Endothelial cell of umbilical vein (primary cell): ENCODE data around the gene TKTL2. TPM values are rescaled to one million over a fixed set of nuclear protein-coding genes. Genes with fewer than 3 reads are reported as not detected.
A peak's percentile ranks its signal among the peaks of the same experiment; 100 is the strongest.

Experiments
- Bru-seq: library from RNA; stranded (reverse); fragments of 400-500 nt; gene quantifications from one replicate; lab custom pipeline; 2021; lab: Mats Ljungman, UMichigan
- BruChase-seq, 2 experiments: library from RNA; stranded (reverse); fragments of 400-500 nt; gene quantifications; one replicate each; lab custom pipeline; 2021; lab: Mats Ljungman, UMichigan
- BruUV-seq: library from RNA; stranded (reverse); fragments of 400-500 nt; replicated peaks from 2 replicates; lab custom pipeline; 2021; lab: Mats Ljungman, UMichigan
- CTCF ChIA-PET: fragments of 300-600, 350-600 bp; sonication (Branson Sonifier 250); formaldehyde crosslinking; loops from one replicate; lab custom pipeline; 2021; ENCODE audit warnings: antibody characterized with exemption, inconsistent platforms; lab: Charles Lee
- POLR2A ChIA-PET: fragments of 300-600, 350-600 bp; sonication (Branson Sonifier 250); formaldehyde crosslinking; loops from one replicate; lab custom pipeline; 2021; ENCODE audit warnings: antibody characterized with exemption, inconsistent platforms; lab: Charles Lee
- DNase-seq: peaks from one replicate; pipeline ENCODE4 v3.0.0-alpha.2; 2011; ENCODE audit warnings: low read depth, low spot score
- FAIRE-seq: peaks from 2 replicates; lab custom pipeline; 2011; peaks lifted over from hg19 to GRCh38; lab: Jason Lieb, UNC
- H2AFZ ChIP-seq: 2 replicates; pipeline ENCODE4 v1.6.0; 2012; ENCODE audit warnings: low read depth, low read length, control low read depth, inconsistent platforms
- H3K27ac ChIP-seq: 2 replicates; pipeline ENCODE4 v1.5.1; 2011; ENCODE audit warnings: low read depth, mild to moderate bottlenecking, control low read depth, low read length, moderate library complexity; ENCODE audit not compliant: insufficient read depth
- H3K27me3 ChIP-seq, 2 experiments: 2 replicates each; pipeline versions ENCODE4 v1.6.0 to v1.6.1; 2011; ENCODE audit warnings: low read length in 2 of 2, mixed read lengths in 1 of 2; ENCODE audit not compliant: control insufficient read depth in 2 of 2, insufficient read depth in 2 of 2
- H3K36me3 ChIP-seq, 2 experiments: 2 replicates in 1 of 2; 3 replicates in 1 of 2; pipeline ENCODE4 v1.5.1; 2011; ENCODE audit warnings: low read length in 2 of 2, mild to moderate bottlenecking in 1 of 2, moderate library complexity in 1 of 2; ENCODE audit not compliant: control insufficient read depth in 2 of 2, insufficient read depth in 2 of 2; ENCODE audit errors: extremely low read depth in 1 of 2
- H3K4me1 ChIP-seq: 3 replicates; pipeline ENCODE4 v1.5.1; 2011; ENCODE audit warnings: mild to moderate bottlenecking, low read length; ENCODE audit not compliant: control insufficient read depth, insufficient read depth; ENCODE audit errors: extremely low read depth
- H3K4me2 ChIP-seq: 2 replicates; pipeline ENCODE4 v1.6.1; 2011; ENCODE audit warnings: low read length, control low read depth, mixed read lengths; ENCODE audit not compliant: insufficient read depth
- H3K4me3 ChIP-seq, 3 experiments: fragments of 200-600 bp in 1 of 3; sonication (generic), shearing (Covaris generic) in 1 of 3; replicated peaks in 1 of 3; 2 replicates each; pipeline ENCODE4 v1.5.1; 2011 to 2016; ENCODE audit warnings: control low read depth in 3 of 3, low read length in 3 of 3, mild to moderate bottlenecking in 2 of 3, inconsistent platforms in 1 of 3, low read depth in 1 of 3, moderate library complexity in 1 of 3; ENCODE audit not compliant: insufficient read depth in 1 of 3
- H3K79me2 ChIP-seq: 2 replicates; pipeline ENCODE4 v1.6.0; 2012; ENCODE audit warnings: low read length, inconsistent platforms; ENCODE audit not compliant: control insufficient read depth, insufficient read depth
- H3K9ac ChIP-seq: replicated peaks from 2 replicates; pipeline ENCODE3; 2011; ENCODE audit warnings: low read length, control low read depth; ENCODE audit not compliant: insufficient read depth; ENCODE audit errors: extremely low read depth
- H3K9me1 ChIP-seq: replicated peaks from 3 replicates; pipeline ENCODE4 v1.6.0; 2011; ENCODE audit warnings: mild to moderate bottlenecking, low read length; ENCODE audit not compliant: control insufficient read depth, insufficient read depth; ENCODE audit errors: extremely low read depth
- H3K9me3 ChIP-seq: replicated peaks from 2 replicates; pipeline ENCODE4 v1.5.1; 2012; ENCODE audit warnings: low read length, inconsistent platforms; ENCODE audit not compliant: control insufficient read depth, insufficient read depth
- H4K20me1 ChIP-seq: replicated peaks from 2 replicates; pipeline ENCODE3; 2011; ENCODE audit warnings: mild to moderate bottlenecking, low read length; ENCODE audit not compliant: control insufficient read depth, insufficient read depth; ENCODE audit errors: extremely low read depth
- CTCF ChIP-seq, 2 donors: IDR thresholded peaks; 1 replicate in 1 of 2; 2 replicates in 1 of 2; pipeline ENCODE4 v1.5.1; 2011; ENCODE audit warnings: low read length in 2 of 2, mild to moderate bottlenecking in 2 of 2, moderate library complexity in 2 of 2, control low read depth in 1 of 2, inconsistent platforms in 1 of 2, low read depth in 1 of 2; ENCODE audit not compliant: insufficient read depth in 1 of 2; ENCODE audit errors: extremely low read depth in 1 of 2
- EZH2 ChIP-seq: IDR thresholded peaks from 2 replicates; pipeline ENCODE4 v1.6.1; 2012; ENCODE audit warnings: borderline replicate concordance, low read depth, mild to moderate bottlenecking, moderate library complexity, low read length, inconsistent platforms; ENCODE audit not compliant: severe bottlenecking
- FOS ChIP-seq: IDR thresholded peaks from 2 replicates; pipeline ENCODE4 v1.6.1; 2011; ENCODE audit warnings: mild to moderate bottlenecking, low read length, moderate library complexity, borderline replicate concordance; ENCODE audit not compliant: insufficient read depth
- GATA2 ChIP-seq: IDR thresholded peaks from 2 replicates; pipeline ENCODE4 v1.7.0; 2011; ENCODE audit warnings: low read depth, mild to moderate bottlenecking, moderate library complexity, mixed read lengths, low read length; ENCODE audit not compliant: insufficient read length, insufficient read depth
- JUN ChIP-seq: IDR thresholded peaks from 2 replicates; pipeline ENCODE4 v1.6.1; 2011; ENCODE audit warnings: borderline replicate concordance, low read depth; ENCODE audit not compliant: insufficient read length, insufficient read depth
- MAX ChIP-seq: IDR thresholded peaks from 2 replicates; pipeline ENCODE4 v1.6.1; 2011; ENCODE audit not compliant: insufficient read depth, insufficient read length
- MYC ChIP-seq: IDR thresholded peaks from one replicate; pipeline ENCODE4 v1.6.1; 2011; ENCODE audit warnings: mild to moderate bottlenecking, low read depth, low read length
- POLR2A ChIP-seq: IDR thresholded peaks from 2 replicates; pipeline ENCODE4 v1.6.1; 2012; ENCODE audit warnings: low read depth, mild to moderate bottlenecking, control low read depth, low read length
- POLR2AphosphoS5 ChIP-seq: IDR thresholded peaks from 2 replicates; pipeline ENCODE4 v1.6.1; 2012; ENCODE audit warnings: low read depth, mild to moderate bottlenecking, control low read depth, low read length, moderate library complexity; ENCODE audit not compliant: insufficient read depth
- dilution Hi-C: fragments of 300-500 bp; cut with MboI; formaldehyde crosslinking; loops from one replicate; pipeline ENCODE4 v1.15.0; 2019; ENCODE audit warnings: low sequenced_read_pairs; ENCODE audit not compliant: extremely low pct_ligation_motif_present
- intact Hi-C: fragments of 100-400 bp; cut with micrococcal nuclease; formaldehyde crosslinking; loops from one replicate; pipeline ENCODE4 v1.10.0; 2022
- long read RNA-seq: library from polyadenylated mRNA; stranded (forward); transcript quantifications from one replicate; pipeline ENCODE4 v2.0.0, GENCODE V29; 2021
- polyA minus RNA-seq, 3 experiments: library from RNA; depleted of rRNA, polyadenylated mRNA; stranded (reverse); fragments of >200 nt; gene quantifications; 1 replicate in 1 of 3; 2 replicates in 2 of 3; pipeline ENCODE4 v1.2.3, GENCODE V29; 2011
- polyA plus RNA-seq, 4 experiments: library from polyadenylated mRNA; depleted of rRNA in 3 of 4; stranded (reverse) in 3 of 4; unstranded in 1 of 4; fragments of >200 nt; gene quantifications; 2 replicates each; pipeline versions ENCODE4 v1.2.1 to v1.2.3, GENCODE V29; 2011 to 2012; ENCODE audit warnings: missing spikeins in 1 of 4
- total RNA-seq: library from RNA; stranded (reverse); gene quantifications from 2 replicates; pipeline ENCODE4 v1.2.3, GENCODE V29; 2021

Gene TKTL2, protein sequence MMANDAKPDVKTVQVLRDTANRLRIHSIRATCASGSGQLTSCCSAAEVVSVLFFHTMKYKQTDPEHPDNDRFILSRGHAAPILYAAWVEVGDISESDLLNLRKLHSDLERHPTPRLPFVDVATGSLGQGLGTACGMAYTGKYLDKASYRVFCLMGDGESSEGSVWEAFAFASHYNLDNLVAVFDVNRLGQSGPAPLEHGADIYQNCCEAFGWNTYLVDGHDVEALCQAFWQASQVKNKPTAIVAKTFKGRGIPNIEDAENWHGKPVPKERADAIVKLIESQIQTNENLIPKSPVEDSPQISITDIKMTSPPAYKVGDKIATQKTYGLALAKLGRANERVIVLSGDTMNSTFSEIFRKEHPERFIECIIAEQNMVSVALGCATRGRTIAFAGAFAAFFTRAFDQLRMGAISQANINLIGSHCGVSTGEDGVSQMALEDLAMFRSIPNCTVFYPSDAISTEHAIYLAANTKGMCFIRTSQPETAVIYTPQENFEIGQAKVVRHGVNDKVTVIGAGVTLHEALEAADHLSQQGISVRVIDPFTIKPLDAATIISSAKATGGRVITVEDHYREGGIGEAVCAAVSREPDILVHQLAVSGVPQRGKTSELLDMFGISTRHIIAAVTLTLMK
- total RNA-seq, result not detected in 2 replicates
- not detected in 2 replicates for polyA plus RNA-seq
- 0.01 TPM in 1 of 2 replicates, not detected in the other for polyA plus RNA-seq (2011; cell fraction: cytosol; rRNA removed)
- polyA plus RNA-seq (2011; cell fraction: nucleus; rRNA removed), result not detected in 2 replicates
- polyA plus RNA-seq (2012), result not detected in 2 replicates
- not detected in 2 replicates for polyA minus RNA-seq
- not detected for polyA minus RNA-seq (2011; cell fraction: cytosol; rRNA and poly(A)+ RNA removed)
- not detected in 2 replicates for polyA minus RNA-seq (2011; cell fraction: nucleus; rRNA and poly(A)+ RNA removed)
- not detected for Bru-seq, nascent RNA
- BruChase-seq, experiment 1, labeled RNA remaining after a 6-hour chase, result percentile 16 among the genes with signal in this experiment
- BruChase-seq, experiment 2, labeled RNA remaining after a 2-hour chase, result not detected
- long read RNA-seq, result 0 reads

DNA sequence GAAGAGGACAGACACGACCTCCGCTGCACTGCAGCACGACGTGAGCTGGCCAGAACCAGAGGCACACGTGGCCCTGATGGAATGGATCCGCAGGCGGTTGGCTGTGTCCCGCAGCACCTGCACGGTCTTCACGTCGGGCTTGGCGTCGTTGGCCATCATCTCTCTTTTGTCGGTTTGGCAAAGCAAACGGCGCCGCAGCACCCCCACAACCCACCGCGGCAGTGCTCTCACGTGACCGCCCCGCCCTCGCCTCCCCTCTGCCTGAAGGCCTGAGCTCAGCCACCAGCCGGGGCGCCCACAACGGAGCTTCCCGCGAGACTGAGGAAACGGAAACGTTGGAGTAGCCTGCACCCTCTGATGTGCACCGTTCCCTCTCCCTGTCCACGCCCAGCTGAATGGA, at the start of gene TKTL2:
TKTL2 (minus strand) TSS at position 179 of the 400 bp plus-strand sequence; CDS start at position 159, 20 bp downstream.
- no peaks in the 10 kb centered on the region for H3K9me1 ChIP-seq
- no peak within 1 kb of the TSS for H3K4me3 ChIP-seq
- dilution Hi-C loops (no loop called here), intact Hi-C loops (no loop called here)
- H4K20me1 ChIP-seq, result no peaks in the 10 kb centered on the region
- BruUV-seq, result no TSS peak
- no peak for TF ChIP-seq MAX
- no peak for TF ChIP-seq GATA2
- TF ChIP-seq JUN, result no peak
- TF ChIP-seq MYC, result no peak
- no peak for TF ChIP-seq EZH2
- TF ChIP-seq POLR2AphosphoS5, result no peak
- no peak for TF ChIP-seq FOS
- no peak for TF ChIP-seq CTCF (IDR thresholded peaks at IDR 0.05; ENCODE audit: extremely low read depth in 1 of 2, insufficient read depth in 1 of 2, low read depth in 1 of 2, low read length in 2 of 2)
- no peak for TF ChIP-seq POLR2A
- DNase-seq (no peak), FAIRE-seq (no peak)
- H3K9ac ChIP-seq, result no peak within 1 kb of the TSS
- H3K27me3 ChIP-seq, result peaks cover 0 to 3% of the 10 kb centered on the region in 2 experiments
- POLR2A ChIA-PET, result no interaction called here
- no peak within 1 kb of the TSS for H2AFZ ChIP-seq
- H3K79me2 ChIP-seq, result no peaks in the 10 kb centered on the region
- CTCF ChIA-PET, result no interaction called here
- H3K36me3 ChIP-seq, result no peaks in the 10 kb centered on the region
- H3K4me2 ChIP-seq, result no peak within 1 kb of the TSS
- no peaks in the 10 kb centered on the region for H3K4me1 ChIP-seq
- H3K9me3 ChIP-seq, result no peaks in the 10 kb centered on the region
- no peak within 1 kb of the TSS for H3K27ac ChIP-seq
